Measurements from ENCODE around the gene CREB3L4.

DNA sequence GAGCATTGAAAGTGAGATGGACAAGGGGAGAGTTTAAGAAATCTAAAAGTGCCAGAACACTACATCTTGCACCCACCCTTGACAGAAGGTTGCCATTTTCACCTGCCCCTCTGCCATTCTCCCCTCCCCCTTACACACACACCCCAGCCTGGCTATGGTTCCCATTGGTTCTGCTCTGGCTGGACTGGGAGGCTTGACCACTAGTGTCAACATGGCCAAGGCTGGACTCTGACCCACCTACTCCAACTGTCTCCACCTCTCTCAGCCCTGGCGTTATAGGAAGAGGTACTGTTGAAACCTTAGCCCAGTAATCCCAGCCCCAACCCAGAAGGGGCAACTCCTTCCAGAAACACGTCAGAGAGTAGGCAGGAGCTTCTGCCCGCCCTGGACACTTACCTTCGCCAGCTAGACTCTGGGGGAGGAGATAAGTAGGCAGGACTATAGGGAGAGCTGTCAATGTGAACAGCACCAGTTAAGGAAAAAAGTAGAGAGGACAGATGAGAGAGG is 13.8 kb upstream of the CREB3L4 start:
- no peak for TF ChIP-seq CTCF (IDR thresholded peaks at IDR 0.05)
- TF ChIP-seq POLR2A (IDR thresholded peaks at IDR 0.05), result no peak
